COLO668 (cell line): ENCODE measurements around the gene KHK.

Source experiments
- DNase-seq: peaks from one replicate; lab custom pipeline; 2025; ENCODE audit not compliant: unreplicated experiment; lab: John Stamatoyannopoulos, UW

KHK gene

GRCh38 chr2:27126252-27126710 lies 39.7 kb downstream of the KHK start:
- DNase-seq = no peak

- no peak for DNase-seq
These were observed 41.5 kb downstream of the KHK start for GRCh38 chr2:27127883-27128667.

GRCh38 chr2:27128668-27129571 lies 42.3 kb downstream of the KHK start:
- no peak for DNase-seq

GRCh38 chr2:27130396-27130795 lies 43.8 kb downstream of the KHK start:
- DNase-seq = no peak

GRCh38 chr2:27131429-27131828 lies 44.9 kb downstream of the KHK start:
- DNase-seq = no peak

GRCh38 chr2:27133195-27133875 lies 46.8 kb downstream of the KHK start:
- DNase-seq = no peak

GRCh38 chr2:27133905-27134780 lies 47.6 kb downstream of the KHK start, which contains the start of gene PREB:
PREB (minus strand) TSS chr2:27134636; CDS start chr2:27134421, 215 bp downstream.
- DNase-seq = peak; percentile 98

- DNase-seq = no peak
These were observed 48.4 kb downstream of the KHK start for GRCh38 chr2:27134781-27135477.

GRCh38 chr2:27135478-27135955 lies 48.9 kb downstream of the KHK start:
- DNase-seq = no peak

GRCh38 chr2:27136751-27137150 lies 50.2 kb downstream of the KHK start:
- DNase-seq = no peak

- DNase-seq = no peak
These were observed 50.9 kb downstream of the KHK start for GRCh38 chr2:27137322-27137935.

- DNase-seq = no peak
These were observed 51.5 kb downstream of the KHK start for GRCh38 chr2:27138111-27138510.

GRCh38 chr2:27139310-27139709 lies 52.7 kb downstream of the KHK start, which contains the start of gene PRR30:
PRR30 (minus strand) TSS chr2:27139410; CDS start chr2:27138329, 1,081 bp downstream.
- DNase-seq = no peak

GRCh38 chr2:27143285-27143684 lies 56.7 kb downstream of the KHK start:
- no peak for DNase-seq

- no peak for DNase-seq
These were observed 59.1 kb downstream of the KHK start for GRCh38 chr2:27145682-27146081.

GRCh38 chr2:27147935-27148334 lies 61.4 kb downstream of the KHK start:
- no peak for DNase-seq

- no peak for DNase-seq
These were observed 62.3 kb downstream of the KHK start, which contains the start of gene TCF23 for GRCh38 chr2:27148801-27149439. TCF23 (plus strand) TSS chr2:27149004; CDS start chr2:27149134, 130 bp downstream.
